HCT116 (cell line): ENCODE measurements around the gene HOXB2. TPM values are rescaled to one million over a fixed set of nuclear protein-coding genes. Genes with fewer than 3 reads are reported as not detected.

Experiments
- ATAC-seq: fragments of 200-7000 bp; cut with Tn5 transposase; 2 replicates; pipeline ENCODE4 v1.9.1; 2020; ENCODE audit warnings: mild to moderate bottlenecking, moderate library complexity
- BruUV-seq: library from RNA; stranded (reverse); fragments of 400-500 nt; replicated peaks from 2 replicates; lab custom pipeline; 2021; lab: Mats Ljungman, UMichigan
- CTCF ChIA-PET: fragments of 300-600 bp; sonication (Branson Sonifier 250); formaldehyde crosslinking; loops from one replicate; lab custom pipeline; 2021; ENCODE audit warnings: antibody characterized with exemption; lab: Charles Lee
- POLR2A ChIA-PET: fragments of 300-600, 350-600 bp; sonication (Branson Sonifier 250); formaldehyde crosslinking; loops from one replicate; lab custom pipeline; 2021; ENCODE audit warnings: antibody characterized with exemption; lab: Charles Lee
- RAD21 ChIA-PET, 2 experiments: fragments of 300-600 bp; sonication (Branson Sonifier 250); formaldehyde crosslinking; loops; one replicate each; lab custom pipeline; 2023; ENCODE audit warnings: low total read pairs in 2 of 2; ENCODE audit not compliant: uncharacterized antibody in 2 of 2, unreplicated experiment in 2 of 2, low non-redundant PET in 1 of 2; lab: Charles Lee
- DNase-seq: peaks from one replicate; pipeline ENCODE4 v3.0.0-alpha.2; 2010; ENCODE audit warnings: low read depth, low spot score
- H2AFZ ChIP-seq: fragments of 200-600 bp; shearing (Covaris generic), sonication (generic); 2 replicates; pipeline ENCODE4 v1.6.1; 2017; ENCODE audit warnings: low read depth, mixed run types, mixed read lengths, antibody characterized with exemption, low read length; ENCODE audit not compliant: poor library complexity, severe bottlenecking
- H3K27ac ChIP-seq: 2 replicates; pipeline ENCODE4 v1.5.1; 2012; ENCODE audit warnings: low read depth, low read length
- H3K27me3 ChIP-seq: fragments of 200-600 bp; sonication (generic); 2 replicates; pipeline ENCODE4 v1.6.1; 2016; ENCODE audit warnings: mixed run types, low read length, mixed read lengths; ENCODE audit not compliant: insufficient read depth
- H3K36me3 ChIP-seq, 2 experiments: fragments of 200-500 bp in 1 of 2; fragments of 200-600 bp in 1 of 2; sonication (Bioruptor generic) in 1 of 2; sonication (generic) in 1 of 2; 2 replicates each; pipeline versions ENCODE4 v1.5.1 to v1.6.1; 2014 to 2016; ENCODE audit warnings: low read length in 2 of 2, inconsistent platforms in 1 of 2, mixed read lengths in 1 of 2, mixed run types in 1 of 2; ENCODE audit not compliant: insufficient read depth in 2 of 2, control insufficient read depth in 1 of 2
- H3K4me1 ChIP-seq, 2 experiments: fragments of 200-600 bp in 1 of 2; sonication (generic) in 1 of 2; 2 replicates each; pipeline versions ENCODE4 v1.5.1 to v1.6.1; 2012 to 2017; ENCODE audit warnings: low read length in 2 of 2, inconsistent platforms in 1 of 2, mild to moderate bottlenecking in 1 of 2, mixed read lengths in 1 of 2, mixed run types in 1 of 2, moderate library complexity in 1 of 2; ENCODE audit not compliant: insufficient read depth in 2 of 2, control insufficient read depth in 1 of 2
- H3K4me2 ChIP-seq: fragments of 200-600 bp; sonication (generic); 2 replicates; pipeline ENCODE4 v1.6.1; 2017; ENCODE audit warnings: mixed run types, low read length, mixed read lengths
- H3K4me3 ChIP-seq, 2 experiments: fragments of 200-600 bp in 1 of 2; sonication (generic) in 1 of 2; replicated peaks in 1 of 2; 2 replicates each; pipeline ENCODE4 v1.5.1; 2011 to 2016; ENCODE audit warnings: low read length in 2 of 2, control low read depth in 1 of 2, low read depth in 1 of 2, mild to moderate bottlenecking in 1 of 2, mixed read lengths in 1 of 2, mixed run types in 1 of 2
- H3K79me2 ChIP-seq: fragments of 200-600 bp; sonication (generic); 2 replicates; pipeline ENCODE4 v1.6.1; 2017; ENCODE audit warnings: mild to moderate bottlenecking, mixed run types, low read length, moderate library complexity, mixed read lengths; ENCODE audit not compliant: insufficient read depth
- H3K9ac ChIP-seq: fragments of 200-600 bp; sonication (generic); 2 replicates; pipeline ENCODE4 v1.6.1; 2016; ENCODE audit warnings: low read length, mixed read lengths
- H3K9me2 ChIP-seq: fragments of 200-600 bp; sonication (generic), shearing (Covaris generic); 2 replicates; pipeline ENCODE4 v1.6.1; 2017; ENCODE audit warnings: mixed run types, mild to moderate bottlenecking, moderate library complexity; ENCODE audit not compliant: insufficient read depth
- H3K9me3 ChIP-seq, 2 experiments: fragments of 200-500 bp in 1 of 2; fragments of 200-600 bp in 1 of 2; sonication (Bioruptor generic) in 1 of 2; sonication (generic) in 1 of 2; 2 replicates each; pipeline ENCODE4 v1.6.1; 2014 to 2017; ENCODE audit warnings: low read length in 2 of 2, mixed read lengths in 2 of 2, inconsistent platforms in 1 of 2, low read depth in 1 of 2, mild to moderate bottlenecking in 1 of 2, mixed run types in 1 of 2, moderate library complexity in 1 of 2; ENCODE audit not compliant: control insufficient read depth in 1 of 2, insufficient read depth in 1 of 2
- H4K20me1 ChIP-seq: fragments of 200-600 bp; sonication (generic), shearing (Covaris generic); 2 replicates; pipeline ENCODE4 v1.6.1; 2017; ENCODE audit warnings: mixed run types, mild to moderate bottlenecking, moderate library complexity; ENCODE audit not compliant: insufficient read depth
- ATF3 ChIP-seq: IDR thresholded peaks from 2 replicates; pipeline ENCODE4 v1.6.1; 2012
- CBX3 ChIP-seq: IDR thresholded peaks from 2 replicates; pipeline ENCODE4 v1.6.1; 2012; ENCODE audit warnings: low read depth
- EGR1 ChIP-seq: IDR thresholded peaks from 2 replicates; pipeline ENCODE4 v1.6.1; 2012; ENCODE audit warnings: low read depth
- ELF1 ChIP-seq: IDR thresholded peaks from 2 replicates; pipeline ENCODE4 v1.6.1; 2012; ENCODE audit warnings: low read depth, borderline replicate concordance
- EZH2phosphoT487 ChIP-seq: fragments of 200-600 bp; IDR thresholded peaks from 2 replicates; pipeline ENCODE4 v1.6.1; 2018; ENCODE audit warnings: antibody characterized with exemption, borderline replicate concordance
- FOSL1 ChIP-seq: IDR thresholded peaks from 2 replicates; pipeline ENCODE4 v1.6.1; 2012; ENCODE audit warnings: low read depth
- JUND ChIP-seq: IDR thresholded peaks from 2 replicates; pipeline ENCODE4 v1.6.1; 2012
- POLR2A ChIP-seq: IDR thresholded peaks from 2 replicates; pipeline ENCODE4 v1.7.0; 2011; ENCODE audit warnings: borderline replicate concordance; ENCODE audit not compliant: insufficient read depth, insufficient read length; ENCODE audit errors: extremely low read depth
- POLR2AphosphoS5 ChIP-seq: IDR thresholded peaks from 2 replicates; pipeline ENCODE4 v1.6.1; 2011; ENCODE audit warnings: mild to moderate bottlenecking, low read depth, low read length, moderate library complexity
- RAD21 ChIP-seq: IDR thresholded peaks from 2 replicates; pipeline ENCODE4 v1.6.1; 2012; ENCODE audit warnings: low read depth, mild to moderate bottlenecking
- SP1 ChIP-seq: IDR thresholded peaks from 2 replicates; pipeline ENCODE4 v1.6.1; 2012; ENCODE audit warnings: low read depth
- SRF ChIP-seq: IDR thresholded peaks from 2 replicates; pipeline ENCODE4 v1.6.1; 2012; ENCODE audit warnings: low read depth
- TCF7L2 ChIP-seq: IDR thresholded peaks from 2 replicates; pipeline ENCODE4 v1.7.0; 2011; ENCODE audit warnings: borderline replicate concordance, inconsistent platforms; ENCODE audit not compliant: insufficient read depth, insufficient read length; ENCODE audit errors: extremely low read depth
- ZFX ChIP-seq: fragments of 450-650 bp; IDR thresholded peaks from 2 replicates; pipeline ENCODE4 v1.6.1; 2017
- intact Hi-C: fragments of 100-400 bp; cut with micrococcal nuclease; formaldehyde crosslinking; loops from 2 replicates; pipeline ENCODE4 v1.10.0; 2022
- total RNA-seq: library from RNA; stranded (reverse); gene quantifications from one replicate; pipeline ENCODE4 v1.2.1, GENCODE V29; 2021; ENCODE audit not compliant: unreplicated experiment

The HOXB2 gene
- total RNA-seq, 1 experiment from 2014 or later, result 2.0 TPM

- H3K27me3 ChIP-seq, result no peaks in the 10 kb centered on the region
- no peaks in the 10 kb centered on the region for H3K79me2 ChIP-seq
- RAD21 ChIA-PET, result no interaction called here
- no peaks in the 10 kb centered on the region for H3K9me2 ChIP-seq
- peaks cover 0 to 4% of the 10 kb centered on the region in 2 experiments; a peak in 1 of 4 replicates for H3K36me3 ChIP-seq
- H3K9ac ChIP-seq, result no peak overlapping the region
- CTCF ChIA-PET, result no interaction called here
- H3K4me1 ChIP-seq, result peaks cover 0 to 10% of the 10 kb centered on the region in 2 experiments; a peak in 2 of 4 replicates
- DNase-seq, result no peak
- intact Hi-C loops, result no loop called here
- H3K4me2 ChIP-seq, result no peak overlapping the region
- TF ChIP-seq ATF3, result no peak
- TF ChIP-seq CBX3, result no peak
- no peak for TF ChIP-seq FOSL1
- TF ChIP-seq ELF1, result no peak
- TF ChIP-seq JUND, result no peak
- TF ChIP-seq POLR2A, result no peak
- TF ChIP-seq EZH2phosphoT487, result no peak
- no peak for TF ChIP-seq SP1
- TF ChIP-seq TCF7L2, result no peak
- TF ChIP-seq POLR2AphosphoS5, result no peak
- TF ChIP-seq RAD21, result no peak
- TF ChIP-seq SRF, result no peak
- TF ChIP-seq EGR1, result no peak
- no peak for TF ChIP-seq ZFX
- POLR2A ChIA-PET, result no interaction called here
- ATAC-seq, result no peak
- H2AFZ ChIP-seq, result no peak overlapping the region
- no peak overlapping the region for H3K4me3 ChIP-seq
- H3K9me3 ChIP-seq, result no peaks in the 10 kb centered on the region
- BruUV-seq, result no TSS peak
- no peak overlapping the region for H3K27ac ChIP-seq
- no peaks in the 10 kb centered on the region for H4K20me1 ChIP-seq
Measured at GRCh38 chr17:48545539-48545938, 630 bp upstream of the HOXB2 start.
